HEK293T (cell line): ENCODE data around the gene FAM177A1.

Source experiments
- ARNT ChIP-seq: fragments of 450-650 bp; IDR thresholded peaks from 2 replicates; pipeline ENCODE4 v1.6.1; 2017; ENCODE audit warnings: mild to moderate bottlenecking
- BHLHE40 ChIP-seq: fragments of 450-650 bp; IDR thresholded peaks from 2 replicates; pipeline ENCODE4 v1.6.1; 2016; ENCODE audit warnings: mild to moderate bottlenecking, moderate library complexity, borderline replicate concordance
- CTBP1 ChIP-seq: fragments of 450-650 bp; IDR thresholded peaks from 2 replicates; pipeline ENCODE4 v1.6.1; 2016; ENCODE audit warnings: borderline replicate concordance
- ELF4 ChIP-seq: fragments of 450-650 bp; IDR thresholded peaks from 2 replicates; pipeline ENCODE4 v1.6.1; 2017; ENCODE audit warnings: antibody characterized with exemption
- FOXA1 ChIP-seq: fragments of 450-650 bp; IDR thresholded peaks from 2 replicates; pipeline ENCODE4 v1.6.1; 2016; ENCODE audit warnings: mild to moderate bottlenecking
- FOXK2 ChIP-seq: fragments of 450-650 bp; IDR thresholded peaks from 2 replicates; pipeline ENCODE4 v1.6.1; 2016; ENCODE audit warnings: mild to moderate bottlenecking
- FOXM1 ChIP-seq: fragments of 450-650 bp; IDR thresholded peaks from 2 replicates; pipeline ENCODE4 v1.6.1; 2017; ENCODE audit warnings: mild to moderate bottlenecking, borderline replicate concordance
- HDGF ChIP-seq: fragments of 450-650 bp; IDR thresholded peaks from 2 replicates; pipeline ENCODE4 v1.6.1; 2017; ENCODE audit warnings: antibody characterized with exemption, borderline replicate concordance
- LEF1 ChIP-seq: fragments of 450-650 bp; IDR thresholded peaks from 2 replicates; pipeline ENCODE4 v1.6.1; 2017; ENCODE audit warnings: mild to moderate bottlenecking, borderline replicate concordance
- NFRKB ChIP-seq: fragments of 450-650 bp; IDR thresholded peaks from 2 replicates; pipeline ENCODE4 v1.6.1; 2016; ENCODE audit warnings: mild to moderate bottlenecking, moderate library complexity
- PKNOX1 ChIP-seq: fragments of 450-650 bp; IDR thresholded peaks from 2 replicates; pipeline ENCODE4 v1.6.1; 2016
- SP1 ChIP-seq: fragments of 450-650 bp; IDR thresholded peaks from 2 replicates; pipeline ENCODE4 v1.6.1; 2017
- TARDBP ChIP-seq: fragments of 450-650 bp; IDR thresholded peaks from 2 replicates; pipeline ENCODE4 v1.6.1; 2016
- ZNF384 ChIP-seq: fragments of 450-650 bp; IDR thresholded peaks from 2 replicates; pipeline ENCODE4 v1.6.1; 2016

GRCh38 chr14:35121026-35121886 lies 75.2 kb downstream of the FAM177A1 start:
- TF ChIP-seq NFRKB, result no peak
- no peak for TF ChIP-seq LEF1
- no peak for TF ChIP-seq SP1
- TF ChIP-seq BHLHE40, result no peak
- TF ChIP-seq ZNF384, result no peak
- no peak for TF ChIP-seq FOXA1
- TF ChIP-seq FOXK2, result no peak
- TF ChIP-seq TARDBP, result no peak
- TF ChIP-seq FOXM1, result no peak
- no peak for TF ChIP-seq CTBP1
- TF ChIP-seq ELF4, result no peak
- TF ChIP-seq HDGF, result no peak
- no peak for TF ChIP-seq ARNT
- TF ChIP-seq PKNOX1, result no peak
